Skin of body (tissue), 2 donors: ENCODE results near the gene EPHB2. TPM values are rescaled to one million over a fixed set of nuclear protein-coding genes. Genes with fewer than 3 reads are reported as not detected.
"Not testable (repeated sequence)": the region's sequence is repeated elsewhere in the genome, so short reads cannot be mapped to it uniquely, and the experiment has no call there.

Experiments
- DNase-seq: peaks from one replicate; lab custom pipeline; 2025; lab: John Stamatoyannopoulos, UW
- total RNA-seq: library from RNA; depleted of rRNA; stranded (reverse); fragments of >200 nt; gene quantifications from one replicate; pipeline ENCODE4 v1.2.3, GENCODE V29; 2014

The EPHB2 gene
- total RNA-seq, result 13.6 TPM

- peak; percentile 53 for DNase-seq
These were observed at the start of gene EPHB2 for GRCh38 chr1:22710701-22711049. Gene EPHB2, plus strand, starts transcription at chr1:22710839. Its CDS starts 144 bp downstream, at chr1:22710983.

- no peak for DNase-seq
These were observed 48.8 kb upstream of the EPHB2 start for GRCh38 chr1:22661880-22662279.

- DNase-seq, result no peak
These were observed 48.3 kb upstream of the EPHB2 start for GRCh38 chr1:22662318-22662717.

GRCh38 chr1:22662986-22663408 is 47.6 kb upstream of the EPHB2 start:
- DNase-seq, result no peak

- DNase-seq, result no peak
These were observed 44.9 kb upstream of the EPHB2 start for GRCh38 chr1:22665752-22666151.

GRCh38 chr1:22666412-22666811 is 44.2 kb upstream of the EPHB2 start:
- DNase-seq, result no peak

GRCh38 chr1:22668840-22669239 is 41.8 kb upstream of the EPHB2 start:
- not testable (repeated sequence) for DNase-seq

GRCh38 chr1:22670352-22670975 is 40.2 kb upstream of the EPHB2 start:
- no peak for DNase-seq

GRCh38 chr1:22671999-22672398 is 38.6 kb upstream of the EPHB2 start:
- DNase-seq, result no peak

- DNase-seq, result peak; percentile 43
These were observed 36.9 kb upstream of the EPHB2 start for GRCh38 chr1:22673486-22674409.

- no peak for DNase-seq
These were observed 36.3 kb upstream of the EPHB2 start for GRCh38 chr1:22674410-22674749.

- DNase-seq, result not testable (repeated sequence)
These were observed 34.5 kb upstream of the EPHB2 start for GRCh38 chr1:22676151-22676550.

- no peak for DNase-seq
These were observed 33.6 kb upstream of the EPHB2 start for GRCh38 chr1:22676916-22677583.

GRCh38 chr1:22677931-22678896 is 32.4 kb upstream of the EPHB2 start:
- no peak for DNase-seq

- DNase-seq, result no peak
These were observed 29.9 kb upstream of the EPHB2 start for GRCh38 chr1:22680726-22681125.

GRCh38 chr1:22681556-22682276 is 28.9 kb upstream of the EPHB2 start:
- no peak for DNase-seq

GRCh38 chr1:22683547-22683946 is 27.1 kb upstream of the EPHB2 start:
- no peak for DNase-seq

GRCh38 chr1:22685591-22686059 is 25.0 kb upstream of the EPHB2 start:
- DNase-seq, result peak; percentile 18

- no peak for DNase-seq
These were observed 23.4 kb upstream of the EPHB2 start for GRCh38 chr1:22687191-22687590.

GRCh38 chr1:22688466-22688865 is 22.2 kb upstream of the EPHB2 start:
- DNase-seq, result no peak
